Skeletal muscle tissue (tissue), 4 donors: ENCODE results near the gene EDEM1. TPM values are rescaled to one million over a fixed set of nuclear protein-coding genes. Genes with fewer than 3 reads are reported as not detected.

Experiments
- H3K27ac ChIP-seq: one replicate; pipeline ENCODE4 v1.7.0; 2013; ENCODE audit warnings: mild to moderate bottlenecking, low read depth, low read length, inconsistent platforms
- H3K27me3 ChIP-seq, 3 donors: one replicate each; pipeline ENCODE4 v1.7.0; 2013; ENCODE audit warnings: low read length in 3 of 3; ENCODE audit not compliant: control insufficient read depth in 3 of 3, insufficient read depth in 3 of 3
- H3K36me3 ChIP-seq, 3 donors: one replicate each; pipeline ENCODE4 v1.7.0; 2013; ENCODE audit warnings: low read length in 3 of 3; ENCODE audit not compliant: control insufficient read depth in 3 of 3, insufficient read depth in 3 of 3
- H3K4me1 ChIP-seq, 3 donors: one replicate each; pipeline ENCODE4 v1.7.0; 2013; ENCODE audit warnings: low read length in 3 of 3, mild to moderate bottlenecking in 3 of 3; ENCODE audit not compliant: control insufficient read depth in 3 of 3, insufficient read depth in 3 of 3
- H3K4me3 ChIP-seq, 3 donors: one replicate each; pipeline ENCODE4 v1.7.0; 2013; ENCODE audit warnings: low read length in 3 of 3
- H3K9ac ChIP-seq, 3 donors: one replicate each; pipeline ENCODE4 v1.7.0; 2013; ENCODE audit warnings: low read length in 3 of 3, mild to moderate bottlenecking in 3 of 3, moderate library complexity in 2 of 3, low read depth in 1 of 3
- H3K9me3 ChIP-seq, 3 donors: one replicate each; pipeline ENCODE4 v1.7.0; 2013; ENCODE audit warnings: low read length in 3 of 3; ENCODE audit not compliant: control insufficient read depth in 3 of 3
- total RNA-seq: library from RNA; depleted of rRNA; stranded (reverse); fragments of >200 nt; gene quantifications from one replicate; pipeline ENCODE4 v1.2.3, GENCODE V29; 2014
- donor health status: Osteomylitis.

The EDEM1 gene
- total RNA-seq, 1 donor from 2014 or later, result 5.7 TPM

DNA sequence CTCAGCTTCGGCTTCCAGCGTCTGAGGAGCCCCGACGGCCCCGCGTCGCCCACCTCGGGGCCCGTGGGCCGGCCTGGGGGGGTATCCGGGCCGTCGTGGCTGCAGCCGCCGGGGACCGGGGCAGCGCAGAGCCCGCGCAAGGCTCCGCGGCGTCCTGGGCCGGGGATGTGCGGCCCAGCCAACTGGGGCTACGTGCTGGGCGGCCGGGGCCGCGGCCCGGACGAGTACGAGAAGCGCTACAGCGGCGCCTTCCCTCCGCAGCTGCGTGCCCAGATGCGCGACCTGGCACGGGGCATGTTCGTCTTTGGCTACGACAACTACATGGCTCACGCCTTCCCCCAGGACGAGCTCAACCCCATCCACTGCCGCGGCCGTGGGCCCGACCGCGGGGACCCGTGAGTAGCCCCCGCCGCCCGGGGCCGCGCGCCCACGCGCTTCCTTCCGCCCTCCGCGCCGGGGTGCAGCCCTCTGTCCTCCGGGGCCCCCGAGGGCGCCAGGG lies 462 bp downstream of the EDEM1 start:
- Histone ChIP-seq H3K36me3 (peaks cover 0 to 3% (median 0%) of the 10 kb centered on the region in 3 donors), H3K9ac (peak overlapping the region; percentile 91 to 96 (median 96)), H3K4me1 (peaks cover 24 to 31% (median 26%) of the 10 kb centered on the region in 3 donors), H3K9me3 (no peaks in the 10 kb centered on the region), H3K27me3 (no peaks in the 10 kb centered on the region), H3K27ac (peak overlapping the region; percentile 92), H3K4me3 (peak overlapping the region; percentile 86 to 95 (median 93))

DNA sequence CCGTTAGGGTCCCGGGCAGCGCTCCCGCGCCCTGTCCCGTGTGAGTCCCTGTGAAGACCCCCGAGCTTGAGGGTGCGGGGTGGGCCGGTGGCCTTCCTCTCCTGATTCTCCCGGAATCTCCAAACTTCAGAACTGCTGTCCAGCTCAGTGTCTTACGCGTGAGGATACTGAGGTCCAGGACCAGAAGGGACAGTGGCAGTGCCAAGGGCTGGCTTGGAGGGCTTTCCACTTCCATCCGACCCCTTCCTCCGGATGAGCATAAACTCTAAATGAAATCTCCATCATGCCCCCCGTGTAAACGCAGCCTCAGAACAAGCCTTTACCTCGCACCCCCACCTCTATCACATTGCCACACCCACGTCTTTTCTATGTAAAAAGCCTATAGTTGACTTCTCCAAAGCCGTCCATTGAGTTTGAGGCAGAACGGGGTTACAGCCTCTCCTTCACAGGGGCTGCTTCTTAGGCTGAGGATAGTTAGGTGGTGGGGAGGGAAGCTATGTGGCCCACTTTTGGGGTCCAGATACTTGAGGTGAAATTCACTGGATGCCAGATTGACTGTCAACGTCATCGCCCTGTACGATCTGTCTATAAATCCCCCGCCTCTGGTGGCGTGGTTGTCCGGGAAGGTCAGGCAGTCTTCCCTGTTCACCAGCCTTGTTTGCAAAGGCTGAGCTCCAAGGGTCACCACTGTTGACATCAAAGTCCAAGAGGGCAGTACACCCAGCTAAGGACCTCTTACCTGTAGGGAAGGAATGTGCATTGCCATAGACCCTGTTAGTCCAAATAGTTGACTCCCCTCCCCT lies 1.1 kb downstream of the EDEM1 start:
- H3K4me3 ChIP-seq, result peak overlapping the region; percentile 86 to 95 (median 93)
- peaks cover 25 to 31% (median 29%) of the 10 kb centered on the region in 3 donors for H3K4me1 ChIP-seq
- peaks cover 0 to 2% (median 0%) of the 10 kb centered on the region in 3 donors for H3K36me3 ChIP-seq
- H3K27ac ChIP-seq, result peak overlapping the region; percentile 92
- H3K27me3 ChIP-seq, result no peaks in the 10 kb centered on the region
- no peaks in the 10 kb centered on the region for H3K9me3 ChIP-seq
- H3K9ac ChIP-seq, result peak overlapping the region; percentile 91 to 96 (median 96)

DNA sequence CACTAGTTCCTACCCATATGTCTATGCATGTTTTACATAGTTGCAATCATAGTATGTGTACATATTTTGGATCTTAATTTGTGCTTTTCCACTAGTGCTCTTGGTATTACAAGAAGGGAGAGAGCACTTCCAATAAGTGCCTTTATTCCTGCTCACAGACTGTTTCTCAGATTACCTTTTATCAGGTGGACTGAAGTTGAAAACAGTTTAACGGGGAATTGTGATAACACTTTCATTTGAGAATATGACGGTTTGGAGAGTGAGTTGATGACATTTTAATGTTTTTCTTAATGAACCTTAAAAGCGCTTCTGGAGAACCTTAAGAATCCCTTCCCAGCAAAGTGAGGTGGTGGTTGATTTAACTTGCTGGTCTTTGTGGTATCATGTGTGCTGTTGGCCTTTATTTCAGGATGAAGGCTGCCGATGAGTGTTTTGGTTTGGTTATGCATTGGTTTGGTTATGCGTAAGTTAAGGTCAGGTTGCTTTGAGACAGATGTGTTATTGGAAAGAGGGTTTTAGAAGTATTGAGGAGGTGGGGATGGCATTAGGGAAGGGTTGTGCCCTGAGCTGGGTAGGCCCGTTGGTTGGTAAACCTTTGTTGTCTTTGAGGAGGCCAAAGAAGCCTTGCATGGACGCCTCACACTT lies 2.8 kb downstream of the EDEM1 start:
- Histone ChIP-seq H3K27me3 (no peaks in the 10 kb centered on the region), H3K9me3 (no peaks in the 10 kb centered on the region), H3K36me3 (no peaks in the 10 kb centered on the region), H3K4me3 (peak overlapping the region in 2 of 3 donors; percentile 2 to 17), H3K9ac (no peak overlapping the region), H3K4me1 (peaks cover 34 to 36% (median 36%) of the 10 kb centered on the region in 3 donors), H3K27ac (no peak overlapping the region)

DNA sequence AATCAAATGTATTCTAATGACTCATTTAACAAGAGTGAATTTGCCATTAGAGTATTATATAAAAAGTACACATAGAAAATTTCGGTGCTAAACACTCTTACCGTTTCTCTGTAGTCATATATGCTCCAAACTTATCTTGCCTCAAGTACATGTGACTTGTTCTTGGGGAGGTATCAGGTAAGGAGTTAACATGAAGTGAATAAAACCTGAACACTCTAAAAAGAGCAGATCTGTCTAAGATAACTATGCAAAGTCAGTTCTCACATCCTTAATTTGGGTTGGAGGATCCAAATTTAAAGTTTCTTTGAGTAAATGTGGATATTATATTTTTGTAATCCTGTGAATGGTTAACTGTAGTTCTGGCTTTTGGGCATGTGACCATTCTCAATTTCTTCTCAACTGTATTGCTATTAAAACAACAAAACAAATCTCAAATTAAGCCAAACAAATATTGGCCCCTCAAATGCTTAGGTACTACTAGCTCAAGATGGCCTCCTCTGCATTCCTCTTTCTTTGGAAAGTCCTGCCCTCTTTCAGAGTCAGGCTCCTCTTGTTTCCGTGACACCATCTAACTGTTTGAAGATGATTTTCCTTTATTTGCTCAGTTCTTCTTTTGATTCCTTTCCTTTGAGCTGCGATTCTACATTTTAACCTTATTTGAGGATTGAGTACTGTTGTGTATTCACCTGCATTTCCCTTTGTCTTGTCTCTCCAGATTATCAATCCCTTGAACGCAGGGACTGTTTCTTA lies 4.2 kb downstream of the EDEM1 start:
- Histone ChIP-seq H3K9me3 (no peaks in the 10 kb centered on the region), H3K9ac (no peak overlapping the region), H3K27ac (no peak overlapping the region), H3K4me3 (no peak overlapping the region), H3K27me3 (no peaks in the 10 kb centered on the region), H3K36me3 (peaks cover 0 to 5% (median 0%) of the 10 kb centered on the region in 3 donors), H3K4me1 (peaks cover 30 to 39% (median 30%) of the 10 kb centered on the region in 3 donors)

DNA sequence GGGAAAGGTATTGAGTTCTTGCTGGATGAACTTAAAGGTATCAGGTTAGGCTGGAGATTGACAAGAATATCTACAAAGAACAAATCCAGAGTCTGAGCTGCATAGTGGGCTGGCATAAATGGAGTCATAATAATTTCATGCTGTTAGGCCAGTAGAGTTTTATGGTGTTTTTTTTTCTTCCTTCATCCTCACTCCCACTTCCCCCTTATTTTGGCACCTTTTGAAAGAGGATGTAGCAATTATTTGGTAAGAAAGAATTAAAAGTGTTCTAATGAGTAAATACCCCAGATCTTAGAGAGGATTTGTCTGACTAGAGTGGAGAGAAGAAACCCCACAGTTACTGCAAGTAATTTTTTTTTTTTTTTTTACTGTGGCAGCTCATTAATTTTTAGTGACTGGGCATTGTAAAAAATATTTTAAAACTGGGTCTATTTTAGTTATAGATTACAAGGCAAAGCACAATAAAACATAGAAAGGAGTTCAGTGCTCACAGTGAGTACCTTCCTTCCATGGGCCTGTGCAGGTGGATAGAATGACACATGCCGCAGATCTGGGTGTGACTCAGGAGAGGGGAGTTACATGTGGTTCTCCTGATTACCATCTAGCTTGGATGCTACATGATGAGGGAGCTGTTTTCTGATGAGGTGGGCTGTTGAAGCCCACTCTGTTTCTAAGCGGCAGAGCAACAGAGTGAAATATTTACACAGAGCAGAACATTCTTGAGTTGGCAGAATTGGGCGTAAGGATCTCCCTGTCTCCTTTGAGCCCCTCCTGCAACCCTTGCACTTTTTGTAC lies 5.3 kb downstream of the EDEM1 start:
- H3K4me3 ChIP-seq, result no peak overlapping the region
- H3K27ac ChIP-seq, result no peak overlapping the region
- H3K36me3 ChIP-seq, result peaks cover 0 to 5% (median 0%) of the 10 kb centered on the region in 3 donors
- no peak overlapping the region for H3K9ac ChIP-seq
- H3K4me1 ChIP-seq, result peaks cover 30 to 36% (median 30%) of the 10 kb centered on the region in 3 donors
- H3K27me3 ChIP-seq, result no peaks in the 10 kb centered on the region
- no peaks in the 10 kb centered on the region for H3K9me3 ChIP-seq

DNA sequence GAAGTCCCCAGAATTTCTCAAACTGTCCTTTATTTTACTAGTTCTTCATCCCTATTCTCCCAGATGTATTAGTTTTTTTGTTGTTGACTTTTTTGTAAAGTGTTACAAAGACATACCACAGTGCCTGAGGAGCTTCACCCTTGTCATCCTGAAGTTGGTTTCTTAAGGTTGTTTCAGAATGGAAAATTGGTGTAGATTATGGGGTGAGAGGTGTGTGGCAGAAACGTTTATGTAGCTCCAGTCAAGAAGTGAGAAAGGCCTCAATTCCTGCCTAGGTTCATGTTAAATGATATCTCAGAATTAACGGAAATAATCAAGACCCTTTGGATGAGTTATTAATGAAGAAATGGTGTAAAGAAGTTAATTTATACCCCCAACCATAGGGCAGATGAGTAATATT lies 6.8 kb downstream of the EDEM1 start:
- H3K27ac ChIP-seq, result peak overlapping the region; percentile 65
- peaks cover 0 to 8% (median 0%) of the 10 kb centered on the region in 3 donors for H3K36me3 ChIP-seq
- no peaks in the 10 kb centered on the region for H3K27me3 ChIP-seq
- H3K4me3 ChIP-seq, result no peak overlapping the region
- H3K9me3 ChIP-seq, result no peaks in the 10 kb centered on the region
- no peak overlapping the region for H3K9ac ChIP-seq
- H3K4me1 ChIP-seq, result peaks cover 20 to 29% (median 21%) of the 10 kb centered on the region in 3 donors

DNA sequence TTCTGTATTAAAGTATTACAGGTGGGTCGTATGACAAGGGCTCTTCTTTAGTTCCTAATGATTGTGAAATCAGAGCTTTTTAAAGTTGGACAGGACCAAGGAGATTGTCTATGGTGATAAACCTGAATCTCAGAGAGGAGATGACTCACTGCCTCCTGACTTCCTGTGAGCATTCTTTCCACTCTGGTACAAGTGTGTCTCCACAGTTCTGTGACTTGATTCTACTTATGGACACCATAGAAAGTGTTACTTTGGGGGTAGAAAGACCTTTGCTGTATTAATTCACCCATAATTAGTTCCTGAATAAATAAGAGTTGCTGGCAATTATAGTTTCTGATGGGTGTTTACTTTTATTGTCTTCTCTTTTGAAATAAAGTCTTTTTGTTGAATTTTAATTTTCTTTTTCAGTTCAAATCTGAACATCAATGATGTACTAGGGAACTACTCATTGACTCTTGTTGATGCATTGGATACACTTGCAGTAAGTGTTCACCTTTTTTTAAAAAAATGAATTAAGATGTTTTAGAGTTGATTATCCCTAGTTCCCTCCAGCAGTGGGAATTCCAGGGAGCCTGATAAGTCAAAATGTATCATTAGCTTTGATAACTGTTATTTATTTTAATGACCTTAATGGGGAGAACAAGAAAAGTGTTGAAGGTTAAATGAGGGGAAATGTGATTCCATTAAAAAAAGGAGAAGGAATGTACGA lies 7.4 kb downstream of the EDEM1 start:
- H3K36me3 ChIP-seq, result peaks cover 0 to 14% (median 0%) of the 10 kb centered on the region in 3 donors
- H3K9me3 ChIP-seq, result no peaks in the 10 kb centered on the region
- peak overlapping the region; percentile 65 for H3K27ac ChIP-seq
- no peak overlapping the region for H3K4me3 ChIP-seq
- no peaks in the 10 kb centered on the region for H3K27me3 ChIP-seq
- H3K9ac ChIP-seq, result no peak overlapping the region
- peaks cover 20 to 29% (median 21%) of the 10 kb centered on the region in 3 donors for H3K4me1 ChIP-seq

DNA sequence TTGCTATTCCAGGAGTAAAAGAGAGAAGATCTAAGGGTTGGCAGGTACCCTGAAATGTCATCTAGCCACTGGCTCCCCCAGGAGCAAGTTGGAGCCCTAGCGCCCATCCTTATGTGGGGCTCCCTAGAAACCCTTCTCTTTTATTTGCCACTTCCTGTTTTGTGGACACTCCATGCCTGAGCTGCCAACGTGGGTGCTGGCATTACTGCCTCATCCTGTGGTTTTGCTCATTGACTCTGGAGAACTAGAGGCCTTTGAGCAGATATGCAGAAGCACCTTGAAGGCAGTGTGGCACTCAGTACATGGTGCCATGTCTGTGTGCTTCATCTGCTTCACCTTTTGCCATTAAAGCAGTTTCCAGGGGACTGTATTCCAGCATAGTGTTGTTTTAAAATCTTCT lies 8.1 kb downstream of the EDEM1 start:
- Histone ChIP-seq H3K27ac (peak overlapping the region; percentile 65), H3K4me1 (peaks cover 15 to 24% (median 16%) of the 10 kb centered on the region in 3 donors), H3K9me3 (no peaks in the 10 kb centered on the region), H3K36me3 (peaks cover 0 to 20% (median 0%) of the 10 kb centered on the region in 3 donors), H3K27me3 (no peaks in the 10 kb centered on the region), H3K4me3 (no peak overlapping the region), H3K9ac (no peak overlapping the region)
